NT2/D1 (cell line): Measurements from ENCODE around the gene KDM4C.

Experiments
- SUZ12 ChIP-seq: IDR thresholded peaks from 2 replicates; pipeline ENCODE4 v1.6.1; 2011; ENCODE audit not compliant: insufficient read length, insufficient read depth; ENCODE audit errors: extremely low read depth
- YY1 ChIP-seq: IDR thresholded peaks from 2 replicates; pipeline ENCODE4 v1.6.1; 2011; ENCODE audit not compliant: insufficient read length, insufficient read depth
- ZNF274 ChIP-seq: IDR thresholded peaks from 2 replicates; pipeline ENCODE4 v1.6.1; 2011; ENCODE audit warnings: mild to moderate bottlenecking, low read depth, low read length

DNA sequence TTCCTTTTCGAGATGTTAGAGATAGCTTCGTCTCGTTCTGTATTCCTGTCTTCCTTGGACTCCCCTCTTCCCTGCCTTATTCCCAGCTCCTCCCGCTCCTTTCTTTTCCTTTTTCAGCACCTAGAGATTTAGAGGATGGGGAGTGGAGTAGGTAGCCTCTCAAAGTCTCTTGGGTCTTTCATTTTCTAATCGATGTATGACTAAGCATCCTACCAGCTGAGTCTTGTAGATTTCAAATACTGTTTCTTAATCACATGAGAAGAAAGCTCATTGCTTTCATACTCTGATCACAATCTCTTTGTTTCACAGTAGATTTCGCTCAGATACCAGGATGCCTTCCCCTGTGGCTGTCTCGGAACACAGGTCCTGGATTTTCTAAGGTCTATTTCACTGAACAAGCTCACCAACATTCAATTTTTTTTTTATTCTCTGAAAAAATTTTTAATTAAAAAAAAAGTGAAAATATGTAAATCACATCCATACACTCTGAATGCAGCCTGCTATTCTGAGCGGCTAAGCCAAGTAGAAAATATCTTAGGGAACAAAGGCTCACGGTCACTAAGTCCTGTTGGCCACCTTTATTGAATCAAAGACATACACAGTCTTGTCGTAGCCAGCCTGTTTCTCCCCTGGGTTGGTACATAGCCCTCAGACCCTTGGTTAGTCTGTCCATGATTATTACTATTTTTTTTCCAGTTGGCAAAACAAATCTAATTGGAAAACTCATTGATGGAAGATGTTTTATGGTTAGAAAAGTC is 413.8 kb downstream of the KDM4C start:
- TF ChIP-seq ZNF274 (no peak), SUZ12 (no peak), YY1 (no peak)
